ENCODE measurements around the gene C1R.

DNA sequence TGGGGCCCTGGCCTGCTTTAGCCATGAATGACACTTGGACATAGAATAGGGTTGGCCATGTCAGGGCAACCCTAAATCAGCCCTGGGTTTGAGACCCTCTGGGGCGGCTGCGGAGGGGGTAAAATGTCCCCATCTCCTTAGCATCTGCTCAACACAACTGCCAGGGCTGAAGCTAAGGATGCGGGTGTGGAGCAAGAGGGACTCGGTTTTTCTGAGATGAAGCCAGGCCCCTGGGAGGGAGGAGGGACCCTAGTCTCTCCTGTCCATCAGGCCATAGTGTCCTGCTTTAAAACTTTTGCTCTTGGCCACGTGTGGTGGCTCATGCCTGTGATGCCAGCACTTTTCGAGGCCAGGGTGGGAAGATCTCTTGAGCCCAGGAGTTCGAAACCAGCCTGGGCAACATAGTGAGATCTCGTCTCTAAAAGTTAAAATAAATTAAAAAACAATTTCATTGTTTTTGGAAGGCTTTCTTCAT is 778 bp upstream of the C1R start:
- no peak for TF ChIP-seq POLR2AphosphoS5 (IDR thresholded peaks at IDR 0.05)
- TF ChIP-seq, protein P1, sequence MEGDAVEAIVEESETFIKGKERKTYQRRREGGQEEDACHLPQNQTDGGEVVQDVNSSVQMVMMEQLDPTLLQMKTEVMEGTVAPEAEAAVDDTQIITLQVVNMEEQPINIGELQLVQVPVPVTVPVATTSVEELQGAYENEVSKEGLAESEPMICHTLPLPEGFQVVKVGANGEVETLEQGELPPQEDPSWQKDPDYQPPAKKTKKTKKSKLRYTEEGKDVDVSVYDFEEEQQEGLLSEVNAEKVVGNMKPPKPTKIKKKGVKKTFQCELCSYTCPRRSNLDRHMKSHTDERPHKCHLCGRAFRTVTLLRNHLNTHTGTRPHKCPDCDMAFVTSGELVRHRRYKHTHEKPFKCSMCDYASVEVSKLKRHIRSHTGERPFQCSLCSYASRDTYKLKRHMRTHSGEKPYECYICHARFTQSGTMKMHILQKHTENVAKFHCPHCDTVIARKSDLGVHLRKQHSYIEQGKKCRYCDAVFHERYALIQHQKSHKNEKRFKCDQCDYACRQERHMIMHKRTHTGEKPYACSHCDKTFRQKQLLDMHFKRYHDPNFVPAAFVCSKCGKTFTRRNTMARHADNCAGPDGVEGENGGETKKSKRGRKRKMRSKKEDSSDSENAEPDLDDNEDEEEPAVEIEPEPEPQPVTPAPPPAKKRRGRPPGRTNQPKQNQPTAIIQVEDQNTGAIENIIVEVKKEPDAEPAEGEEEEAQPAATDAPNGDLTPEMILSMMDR (IDR thresholded peaks at IDR 0.05), result no peak
- TF ChIP-seq POLR2A (IDR thresholded peaks at IDR 0.05), result no peak

Data from upper lobe of left lung (tissue), 4 donors.